ENCODE data around the gene DYRK1A.

The DYRK1A gene

DNA sequence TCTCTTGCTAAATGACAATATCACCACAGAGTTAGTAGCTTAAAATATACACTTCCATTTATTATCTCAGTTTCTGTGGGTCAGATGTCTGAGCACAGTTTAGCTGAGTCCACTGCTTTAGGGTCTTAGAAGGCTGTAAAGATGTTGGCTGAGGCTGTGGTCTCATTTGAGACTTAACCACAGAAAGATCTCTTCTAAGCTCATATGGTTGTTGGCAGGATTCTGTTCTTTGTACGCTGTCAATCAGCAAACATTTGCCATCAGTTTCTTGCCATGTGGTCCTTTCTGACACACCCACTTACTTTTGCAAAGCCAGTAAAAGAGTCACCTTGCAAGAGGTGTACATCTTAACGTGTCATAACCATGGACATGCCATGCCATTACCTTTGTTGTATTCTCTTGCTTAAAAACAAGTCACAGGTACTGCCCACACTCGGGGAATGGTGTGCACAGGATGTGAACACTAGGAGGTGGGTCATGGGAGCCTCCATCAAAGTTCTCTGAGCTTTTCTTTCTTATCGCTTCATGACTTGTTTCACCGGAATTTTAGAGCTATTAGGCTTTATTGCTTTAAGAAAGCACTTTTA is 18.7 kb downstream of the DYRK1A start:
- no peak for DNase-seq

DNA sequence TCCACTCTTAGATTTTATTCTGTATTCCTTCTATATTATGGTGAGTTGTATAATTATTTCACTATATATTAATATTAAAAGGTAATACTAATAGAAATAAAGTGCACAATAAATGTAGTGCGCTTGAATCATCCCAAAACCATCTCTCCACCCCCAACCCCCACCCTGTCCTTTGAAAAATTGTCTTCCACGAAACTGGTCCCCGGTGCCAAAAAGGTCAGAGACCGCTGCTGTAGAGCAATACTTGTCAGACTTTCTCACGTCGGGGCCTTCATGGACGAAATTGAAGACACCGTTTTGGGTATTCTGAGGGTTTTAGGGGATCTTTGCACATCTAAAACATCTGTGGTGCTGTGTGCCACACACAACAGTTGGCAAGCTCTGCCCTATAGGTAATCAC is 19.6 kb downstream of the DYRK1A start:
- no peak for DNase-seq

DNA sequence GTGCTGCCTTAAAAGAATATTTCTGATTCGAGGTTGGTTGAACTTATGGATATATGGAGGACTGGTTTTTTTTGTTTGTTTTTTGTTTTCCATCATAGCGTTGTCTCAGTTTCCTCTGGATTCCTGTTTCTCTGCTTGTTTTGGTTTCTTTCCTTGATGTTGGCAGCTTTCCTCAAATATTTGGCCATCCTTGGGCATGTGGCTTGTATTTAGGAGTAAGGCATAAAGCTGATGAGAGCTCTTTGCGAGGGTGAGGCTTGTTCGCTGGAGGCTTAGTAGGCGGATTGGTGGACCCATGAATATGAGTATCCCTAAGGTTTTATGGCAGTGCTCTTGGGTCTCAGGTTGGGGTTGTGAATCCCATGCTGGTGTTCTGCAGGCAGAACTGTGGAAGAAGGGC is 22.9 kb downstream of the DYRK1A start:
- no peak for DNase-seq

DNA sequence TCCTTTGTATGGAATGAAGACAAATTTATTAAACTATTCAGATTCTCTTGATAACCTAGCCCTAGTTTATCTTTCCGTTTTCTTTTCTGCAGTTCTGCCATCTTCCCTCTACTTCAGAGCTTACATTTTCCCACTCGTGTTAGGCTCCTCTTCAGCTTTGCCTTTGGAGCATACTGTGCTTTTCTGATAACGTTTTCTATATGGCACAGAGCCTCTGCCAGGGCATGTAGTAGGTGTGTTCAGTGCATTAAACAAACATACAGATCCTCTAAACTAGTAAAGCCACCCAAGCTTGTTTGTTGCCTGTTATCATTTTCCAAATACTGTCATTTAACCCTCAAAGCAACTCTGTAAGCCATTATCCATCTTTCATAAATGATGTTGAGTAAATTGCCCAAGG is 25.1 kb downstream of the DYRK1A start:
- no peak for DNase-seq

DNA sequence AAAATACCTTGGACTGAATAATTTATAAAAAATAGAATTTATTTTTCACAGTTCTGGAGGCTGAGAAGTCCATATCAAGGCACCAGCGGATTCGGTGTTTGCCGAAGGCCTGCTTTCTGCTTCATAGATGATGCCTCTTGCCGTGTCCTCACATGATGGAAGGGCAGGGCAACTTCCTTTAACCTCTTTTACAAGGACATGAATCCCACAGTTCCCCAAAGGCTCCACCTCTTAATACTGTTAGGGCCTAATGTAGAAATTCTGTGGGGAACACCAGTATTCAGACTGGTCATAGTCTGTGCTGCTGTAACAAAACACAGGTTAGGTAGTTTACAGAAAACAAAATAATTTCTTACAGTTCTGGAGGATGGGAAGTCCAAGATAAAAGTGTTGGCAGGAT is 25.9 kb downstream of the DYRK1A start:
- DNase-seq = no peak

DNA sequence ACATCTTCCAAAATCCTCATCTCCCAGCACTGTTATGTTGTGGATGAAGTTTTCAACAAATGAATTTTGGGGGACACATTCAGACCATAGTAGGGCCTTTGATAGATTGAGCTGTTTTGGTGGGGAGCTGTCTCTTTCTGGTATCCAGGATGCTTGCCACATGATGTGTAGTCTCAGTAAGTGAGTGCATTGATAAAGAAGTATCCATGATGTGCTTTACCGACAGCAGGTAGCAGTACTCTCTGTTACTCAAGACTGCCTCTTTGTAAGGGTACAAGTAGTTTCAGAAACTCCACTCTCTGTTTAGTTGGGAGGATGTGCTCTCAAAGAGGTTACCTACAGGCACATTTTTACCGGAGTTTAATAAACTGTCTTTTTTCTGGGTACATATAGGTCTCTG is 26.5 kb downstream of the DYRK1A start:
- no peak for DNase-seq

DNA sequence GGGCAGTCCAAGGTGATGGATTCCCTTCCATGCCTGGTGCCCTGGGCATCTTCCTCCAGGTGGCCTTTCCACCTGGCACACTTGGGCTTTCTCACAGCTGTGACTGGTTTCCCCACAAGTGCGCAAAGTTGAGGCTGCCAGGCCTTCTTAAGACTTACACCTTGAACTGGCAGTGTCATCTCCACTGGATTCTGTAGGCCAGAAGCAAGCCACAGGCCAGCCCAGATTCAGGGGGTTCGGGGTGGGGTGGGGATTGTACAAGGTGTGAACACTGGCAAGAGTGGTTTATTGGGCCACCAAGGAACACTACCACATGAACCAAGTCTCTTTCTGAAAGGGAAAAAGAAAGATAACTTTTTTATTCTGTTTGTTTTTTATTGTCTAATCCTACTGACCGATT is 27.2 kb downstream of the DYRK1A start:
- DNase-seq = no peak

DNA sequence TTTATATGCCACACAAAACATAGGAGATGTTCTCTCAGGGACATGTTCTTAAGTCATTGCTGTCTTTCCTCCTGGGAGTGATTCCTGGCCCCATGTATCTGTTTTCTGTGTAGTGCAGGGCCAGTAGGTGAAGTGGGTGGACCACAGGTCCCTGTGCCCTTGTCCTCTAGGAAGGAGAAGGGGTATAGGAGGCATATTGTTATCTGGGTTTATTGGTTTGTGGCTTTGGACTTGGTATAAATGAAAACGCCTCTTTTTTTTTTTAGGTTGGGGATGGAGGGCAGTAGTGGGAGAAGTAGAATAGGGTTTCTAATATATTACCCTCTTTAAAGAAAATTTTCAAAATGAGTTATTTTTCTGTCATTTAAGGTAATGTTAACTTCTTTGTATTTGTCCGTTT is 29.4 kb downstream of the DYRK1A start:
- DNase-seq = no peak

DNA sequence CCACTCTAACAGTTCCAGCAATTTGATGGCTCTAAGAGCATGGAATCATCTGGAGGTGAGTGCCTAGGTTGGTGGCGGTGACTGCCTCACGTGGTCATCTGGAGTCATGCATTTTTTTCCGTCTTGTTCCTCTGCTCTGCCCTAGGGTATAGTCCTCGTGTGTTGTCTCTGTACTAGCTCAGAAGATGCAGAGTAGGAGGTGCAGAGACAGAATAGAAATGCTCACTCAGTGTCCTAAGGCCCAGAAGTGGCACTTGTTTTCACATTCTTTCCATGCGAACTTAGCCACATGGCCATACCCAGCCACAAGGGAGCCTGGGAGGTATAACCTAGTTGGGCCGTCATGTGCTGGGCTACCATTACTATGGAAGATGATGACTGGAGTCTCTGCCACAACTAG is 30.3 kb downstream of the DYRK1A start:
- DNase-seq = no peak

DNA sequence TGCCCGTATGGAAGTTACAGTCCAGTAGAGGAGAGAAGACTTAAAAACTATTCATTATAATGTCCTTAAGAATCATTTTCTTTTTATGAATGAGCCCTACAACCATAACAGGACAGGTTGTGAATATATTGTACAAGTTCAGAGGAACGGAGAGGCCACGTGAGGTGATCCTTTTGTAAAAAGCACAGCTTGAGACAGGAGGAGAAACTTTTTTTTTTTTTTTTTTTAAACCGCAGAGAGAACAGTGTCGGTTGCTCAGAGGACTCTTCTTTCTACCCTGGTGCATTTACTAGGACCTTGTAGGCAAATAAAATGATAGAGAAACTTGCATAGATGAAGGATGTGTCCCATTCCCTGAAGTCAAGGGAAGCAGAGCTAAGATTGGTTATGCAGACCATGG is 32.1 kb downstream of the DYRK1A start:
- DNase-seq = no peak

DNA sequence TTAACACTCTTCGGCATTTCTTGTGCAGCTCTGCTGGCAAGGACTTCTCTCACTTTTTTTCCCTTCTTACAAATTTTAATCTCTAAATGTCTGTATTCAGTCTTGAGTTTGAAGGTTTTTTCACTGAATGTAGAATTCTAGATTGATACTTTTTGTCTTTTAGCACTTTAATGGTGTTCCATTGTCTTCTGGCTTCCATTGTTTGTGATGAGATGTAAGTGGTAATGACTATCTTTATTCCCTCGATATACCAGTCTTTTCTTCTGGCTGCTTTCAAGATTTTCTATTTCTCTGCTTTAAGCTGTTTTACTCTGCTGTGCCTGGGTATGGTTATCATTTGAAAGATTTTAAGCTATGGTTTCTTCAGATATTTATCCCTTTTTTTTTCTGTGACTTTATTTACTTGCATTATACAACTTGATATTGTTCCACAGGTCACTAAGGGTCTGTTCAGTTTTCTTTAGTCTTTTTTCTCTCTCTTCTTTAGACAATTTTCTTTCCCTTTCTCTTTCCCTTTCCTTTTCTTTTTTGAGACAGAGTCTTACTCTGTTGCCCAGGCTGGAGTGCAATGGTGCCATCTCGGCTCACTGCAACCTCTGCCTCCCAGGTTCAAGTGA is 35.8 kb downstream of the DYRK1A start:
- DNase-seq = no peak

DNA sequence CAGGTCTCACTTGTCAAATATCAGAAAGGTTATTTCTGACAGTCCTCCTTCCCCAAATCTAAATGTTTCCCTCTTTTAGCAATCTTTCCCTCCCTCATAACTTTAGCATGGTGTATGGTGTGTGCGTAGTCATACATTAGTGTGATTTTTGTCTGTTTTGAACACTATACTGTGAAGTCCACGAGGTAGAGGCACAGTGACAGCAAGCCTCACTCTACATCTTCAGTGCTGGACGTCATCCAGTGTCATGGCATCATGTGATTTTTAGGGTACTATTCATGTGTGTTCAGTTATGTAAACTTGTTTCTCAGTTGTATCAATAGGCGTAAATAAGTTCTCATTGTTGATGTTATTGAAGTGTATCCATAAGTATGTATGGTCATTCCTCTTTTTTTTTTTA is 39.1 kb downstream of the DYRK1A start:
- DNase-seq = no peak

DNA sequence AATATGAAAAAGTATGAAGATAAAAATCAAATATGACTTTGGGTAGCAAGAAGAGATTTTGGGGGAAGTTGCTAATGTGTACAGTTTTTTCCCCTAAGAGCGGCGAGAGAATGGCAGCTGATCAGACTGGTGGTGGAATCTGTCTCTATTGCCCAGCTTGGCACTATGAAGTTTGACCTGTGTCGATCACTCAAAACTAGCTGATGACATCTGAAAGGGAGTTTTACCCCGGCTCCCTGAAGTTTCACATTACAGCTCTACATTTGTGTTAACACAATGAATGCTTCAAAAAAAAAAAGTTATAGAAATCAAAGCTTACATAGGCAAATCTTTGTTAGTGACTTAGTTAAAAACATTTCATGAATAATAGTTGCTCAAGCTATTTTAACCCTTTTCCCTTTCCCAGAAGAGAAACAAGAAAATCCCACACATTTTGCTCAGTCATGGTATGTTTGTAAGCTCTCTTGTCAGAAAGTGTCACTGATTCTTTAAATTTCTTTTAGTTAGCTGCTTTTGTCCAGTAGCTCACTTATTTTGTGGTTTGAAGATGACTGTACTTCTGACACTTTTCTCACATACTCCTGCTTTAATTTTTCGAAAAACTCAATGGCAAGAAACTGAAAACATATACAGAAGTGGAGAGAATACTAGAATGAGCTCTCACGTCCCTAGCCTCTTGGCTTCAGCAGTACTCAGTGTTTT is 41.3 kb downstream of the DYRK1A start:
- DNase-seq = no peak

DNA sequence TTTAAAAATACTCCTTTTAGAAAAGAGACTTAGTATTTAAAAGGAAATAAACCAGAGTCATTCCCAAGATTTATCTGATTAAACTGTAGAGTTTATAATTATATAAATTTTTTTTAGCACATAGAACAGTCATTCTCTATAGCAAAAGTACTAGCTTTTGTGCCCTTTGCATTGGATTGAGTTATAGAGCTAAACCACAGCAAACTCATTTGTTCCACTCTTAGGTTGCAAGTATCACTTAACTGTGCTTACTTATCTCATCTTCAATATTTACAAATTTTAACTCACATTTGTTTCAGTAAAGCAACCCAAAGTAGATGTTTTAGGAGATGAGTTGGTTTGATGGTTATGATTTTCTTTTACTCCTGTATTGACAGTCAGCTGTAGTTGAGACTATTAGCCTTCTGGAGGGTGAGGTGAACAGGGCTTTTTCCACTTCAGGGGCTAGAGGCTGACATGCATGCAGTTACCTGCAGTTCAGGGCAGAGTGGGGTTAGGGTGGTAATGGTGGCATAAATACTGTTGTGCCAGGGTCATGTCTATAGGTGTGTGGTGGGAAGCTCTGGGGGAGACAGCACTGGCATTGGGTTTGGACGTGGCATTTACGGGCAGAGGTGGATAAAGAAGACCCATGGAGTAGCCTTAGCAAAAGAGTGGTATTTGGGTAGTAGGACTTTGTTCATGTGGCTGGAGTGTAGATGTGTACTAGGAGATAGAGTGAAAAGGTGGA is 42.1 kb downstream of the DYRK1A start:
- no peak for DNase-seq

DNA sequence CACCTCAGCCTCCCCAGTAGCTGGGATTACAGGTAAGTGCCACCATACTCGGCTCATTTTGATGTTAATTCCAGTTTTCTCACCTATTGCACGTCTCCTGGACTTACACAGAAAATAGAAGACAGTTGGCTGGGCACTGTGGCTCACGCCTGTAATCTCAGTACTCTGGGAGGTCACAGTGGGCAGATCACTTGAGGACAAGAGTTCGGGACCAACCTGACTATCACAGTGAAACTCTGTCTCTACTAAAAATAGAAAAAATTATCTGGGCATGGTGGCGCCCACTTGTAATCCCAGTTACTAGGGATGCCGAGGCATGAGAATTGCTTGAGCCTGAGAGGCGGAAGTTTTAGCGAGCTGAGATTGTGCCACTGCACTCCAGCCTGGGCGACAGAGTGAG is 44.1 kb downstream of the DYRK1A start:
- no peak for DNase-seq

DNA sequence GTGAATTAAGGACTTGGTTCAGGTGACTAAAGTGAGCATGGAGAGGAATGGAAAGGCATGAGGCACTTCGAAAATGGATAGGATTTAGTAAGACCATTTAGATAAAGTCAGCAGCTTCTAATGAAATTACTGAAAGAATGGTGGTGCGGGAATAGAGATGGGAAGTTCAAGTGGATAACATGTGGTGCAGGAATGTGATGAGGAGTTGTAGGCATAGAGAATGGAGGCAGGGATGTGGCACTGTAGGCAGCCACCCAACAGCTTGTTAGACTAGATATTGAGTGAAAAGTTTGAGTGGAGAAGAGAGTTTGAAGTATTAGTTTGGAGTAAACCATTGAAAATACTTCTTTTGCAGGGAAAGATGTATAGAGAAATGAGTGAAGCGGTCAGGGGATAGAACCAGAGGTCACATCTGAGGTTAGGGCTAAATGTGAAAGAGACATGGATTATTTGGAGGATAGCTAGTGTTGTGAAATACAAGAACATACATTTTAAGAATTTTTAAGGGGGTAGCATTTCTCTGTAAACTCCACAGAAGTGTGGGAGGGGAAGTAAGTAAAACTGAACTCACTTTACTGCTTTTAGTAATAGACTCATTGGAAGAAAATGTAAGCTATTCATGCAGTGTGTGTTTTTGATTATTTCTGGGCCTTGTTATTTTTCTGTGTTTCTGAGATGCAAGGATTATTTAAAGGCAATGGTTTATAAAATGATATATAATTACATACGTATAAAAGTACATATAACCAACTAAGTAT is 46.2 kb downstream of the DYRK1A start:
- DNase-seq = no peak

DNA sequence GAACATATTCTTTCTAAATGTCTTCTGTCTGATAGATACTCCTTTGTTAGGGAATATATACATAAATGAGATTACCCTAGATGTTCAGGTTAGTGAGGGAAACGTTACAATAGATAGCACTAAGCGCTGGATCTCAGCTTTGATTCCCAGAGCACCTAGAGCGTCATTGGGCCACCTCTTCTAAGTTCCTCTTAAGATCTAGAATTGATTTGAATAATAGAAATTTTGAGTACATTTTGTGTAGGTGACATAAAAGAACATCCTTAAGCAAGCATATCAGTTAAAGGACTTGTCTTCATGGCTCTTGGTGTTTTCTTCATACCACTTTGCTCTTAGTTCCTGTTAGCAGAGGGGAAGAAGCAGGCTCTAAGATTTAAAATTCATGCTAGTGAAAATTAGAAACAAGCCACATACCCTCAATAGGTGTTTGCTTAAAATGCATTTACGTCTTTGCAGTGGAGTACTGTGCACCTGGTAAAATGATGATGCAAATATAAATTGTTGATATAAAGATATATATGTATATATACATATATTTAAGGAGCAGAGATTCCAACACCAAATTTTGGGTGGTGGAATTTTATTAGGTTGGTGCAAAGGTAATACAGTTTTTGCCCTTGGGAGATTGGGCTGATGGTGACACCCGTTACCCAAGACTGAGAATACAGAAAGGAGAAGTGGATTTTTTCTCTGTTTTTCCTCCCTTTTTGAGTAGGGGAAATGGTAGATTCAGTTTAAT is 47.1 kb downstream of the DYRK1A start:
- DNase-seq = no peak

DNA sequence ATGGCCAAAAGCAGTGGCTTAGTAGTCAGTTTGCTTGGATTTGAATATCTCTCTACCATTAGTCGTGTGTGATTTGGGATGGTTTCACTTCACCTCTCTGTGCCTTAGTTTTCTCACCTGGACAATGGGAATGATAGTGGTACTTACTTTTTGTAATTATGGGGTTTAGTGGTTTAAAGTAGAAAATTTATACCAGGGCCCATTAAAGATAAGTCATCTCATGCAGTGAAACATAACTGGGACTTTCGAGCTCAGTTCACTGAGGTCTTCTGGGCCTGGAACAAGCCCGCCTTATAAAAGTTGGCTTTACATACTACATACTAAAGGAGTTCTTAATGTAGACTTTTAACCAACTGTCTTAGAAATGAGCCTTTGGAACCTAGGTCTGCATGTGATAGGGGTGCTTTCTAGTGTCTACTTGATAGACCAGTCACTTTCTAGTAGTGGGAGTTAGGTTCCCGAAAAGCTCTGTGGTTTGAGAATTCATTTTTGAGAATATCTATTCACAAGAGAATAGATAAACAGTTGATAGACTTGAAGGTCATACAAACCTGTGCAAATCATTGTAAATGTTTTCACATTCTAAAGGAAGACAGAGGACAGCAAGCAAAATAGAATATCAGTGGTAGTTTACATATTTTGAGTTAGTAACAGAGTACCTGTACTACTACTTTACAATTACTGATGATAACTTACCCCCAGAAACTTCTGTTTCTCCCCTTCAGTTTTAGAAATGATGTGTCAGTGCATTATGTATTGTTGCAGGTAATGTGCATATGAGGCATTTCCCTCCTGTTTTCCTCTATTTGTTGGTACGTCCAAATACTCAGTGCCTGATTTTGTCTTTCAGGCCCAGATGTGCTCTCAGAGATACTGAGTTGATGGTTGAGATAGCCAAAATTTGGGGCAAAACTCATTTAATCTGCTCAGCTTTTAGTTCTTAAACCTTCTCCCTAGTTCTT is 48.0 kb downstream of the DYRK1A start:
- DNase-seq = no peak

DNA sequence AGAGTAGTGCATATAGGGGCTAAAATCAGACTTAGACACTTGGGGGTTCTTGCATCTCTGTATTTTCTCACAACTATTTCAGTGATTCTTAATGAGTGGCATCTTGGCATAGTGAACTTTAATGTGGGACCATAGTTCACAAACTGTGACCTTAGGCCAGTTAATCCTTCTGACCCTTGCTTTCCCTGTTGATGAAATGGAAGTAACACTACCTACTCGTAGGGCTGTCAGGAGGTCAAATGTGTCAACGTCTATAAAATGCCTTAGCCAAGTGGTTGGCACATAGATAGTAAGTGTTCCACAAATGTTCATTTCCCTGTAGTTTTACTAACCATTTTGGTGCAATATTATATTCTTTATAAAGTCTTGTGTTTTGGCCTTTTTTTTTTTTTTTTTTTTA is 49.4 kb downstream of the DYRK1A start:
- DNase-seq = no peak

DNA sequence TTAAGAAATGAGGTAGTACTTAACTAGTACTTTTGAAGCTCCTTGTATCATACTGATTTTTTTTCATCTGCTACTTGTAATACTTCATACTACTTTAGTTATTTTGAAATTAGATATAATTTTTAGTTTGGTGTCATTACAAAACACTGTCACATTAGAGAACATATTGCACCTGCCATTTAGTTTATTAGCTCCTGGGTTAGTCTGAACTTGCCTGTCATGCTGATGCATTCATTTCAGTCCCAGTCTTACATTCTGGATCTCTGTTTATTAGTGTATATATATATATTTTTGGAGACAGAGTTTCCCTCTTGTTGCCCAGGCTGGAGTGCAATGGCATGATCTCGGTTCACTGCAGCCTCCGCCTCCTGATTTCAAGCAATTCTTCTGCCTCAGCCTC is 50.3 kb downstream of the DYRK1A start:
- no peak for DNase-seq

DNA sequence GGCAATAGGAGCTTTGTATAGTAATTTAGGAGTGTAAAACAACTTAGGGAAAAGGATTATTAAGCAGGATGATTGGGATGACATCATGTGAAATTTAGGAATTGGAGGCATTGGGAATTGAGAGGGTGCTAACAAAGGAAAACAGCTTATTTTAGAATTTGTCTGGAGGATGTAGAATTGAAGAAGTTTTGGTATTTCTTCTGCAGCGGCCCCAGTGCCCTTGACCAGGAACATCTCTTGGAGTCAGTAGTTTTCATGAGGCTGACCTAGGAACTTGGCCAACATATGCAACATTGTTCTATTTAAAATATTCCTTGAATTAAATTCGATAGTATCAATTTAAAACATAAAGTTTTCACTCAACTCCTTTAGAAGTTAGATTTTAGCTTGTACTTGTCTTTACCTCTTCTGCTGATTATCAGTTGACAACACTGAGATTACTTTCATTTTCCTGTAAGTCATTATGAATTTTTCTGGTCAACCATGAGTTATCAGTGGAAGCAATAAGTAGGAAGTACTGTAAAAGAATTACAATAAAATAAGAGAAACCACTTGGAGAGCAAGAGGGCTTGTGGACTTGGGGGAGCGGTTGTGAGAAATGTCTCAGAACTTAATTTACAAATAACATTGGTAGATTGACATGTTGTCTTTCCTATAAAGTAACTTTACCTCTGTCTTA is 52.8 kb downstream of the DYRK1A start:
- no peak for DNase-seq
